Inferior parietal cortex (tissue), 1 donor: Measurements from ENCODE around the gene EPHB2.

Experiments
- DNase-seq: peaks from one replicate; pipeline ENCODE4 v3.0.0-alpha.2; 2016; ENCODE audit errors: extremely low spot score

Gene EPHB2

DNA sequence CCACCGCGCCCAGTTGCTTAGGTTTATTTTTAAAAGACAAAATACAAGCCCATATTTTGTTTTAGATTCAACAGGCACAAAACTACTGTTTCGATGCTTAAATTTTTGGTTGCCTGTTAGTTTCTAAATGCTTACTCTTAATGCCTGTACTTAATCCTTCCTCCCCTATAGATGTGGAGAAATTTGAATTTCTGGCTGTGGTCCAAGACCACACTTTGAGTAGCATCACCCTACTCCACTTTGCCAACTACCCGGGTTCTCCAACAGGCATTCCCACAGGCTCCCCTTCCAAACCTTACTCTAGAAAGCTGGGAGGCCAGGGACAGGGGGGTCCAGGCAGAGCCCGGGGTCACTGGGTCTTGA lies 242.0 kb downstream of the EPHB2 start:
- DNase-seq, result no peak

DNA sequence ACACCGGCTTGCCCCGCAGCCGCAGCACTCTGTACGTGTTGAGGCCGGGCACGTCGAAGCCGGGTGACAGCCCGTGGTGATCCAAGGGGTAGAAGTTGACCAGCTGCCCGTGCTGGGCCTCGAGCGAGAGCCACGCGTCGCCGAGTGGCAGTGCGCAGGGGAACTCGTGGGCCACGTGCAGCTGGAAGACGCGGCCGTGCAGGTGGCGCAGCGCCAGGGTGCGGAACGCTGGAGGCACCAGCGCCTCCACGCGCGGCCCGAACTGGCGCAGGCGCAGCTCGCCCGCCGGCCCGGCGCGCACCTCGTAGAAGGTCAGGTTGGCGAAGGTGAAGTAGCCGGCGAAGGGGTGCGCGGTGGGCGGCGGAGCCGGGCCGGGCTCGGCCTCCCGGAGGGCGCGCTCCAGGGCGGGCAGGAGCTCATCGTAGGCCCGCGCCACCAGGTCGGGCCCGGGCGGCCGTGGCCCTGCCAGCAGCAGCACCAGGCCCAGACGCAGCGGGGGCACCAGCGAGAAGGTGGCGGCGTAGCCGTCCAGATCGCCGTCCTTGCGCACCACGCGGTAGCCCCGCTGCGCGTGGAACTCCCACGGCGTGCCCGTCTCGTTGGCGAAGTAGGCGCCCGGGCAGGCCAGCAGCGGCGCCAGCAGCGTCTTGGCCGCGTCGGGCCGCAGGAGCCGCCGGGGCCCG lies 242.6 kb downstream of the EPHB2 start:
- DNase-seq, result no peak

- no peak for DNase-seq
Observed at GRCh38 chr1:22953740-22954141, 243.1 kb downstream of the EPHB2 start.

DNA sequence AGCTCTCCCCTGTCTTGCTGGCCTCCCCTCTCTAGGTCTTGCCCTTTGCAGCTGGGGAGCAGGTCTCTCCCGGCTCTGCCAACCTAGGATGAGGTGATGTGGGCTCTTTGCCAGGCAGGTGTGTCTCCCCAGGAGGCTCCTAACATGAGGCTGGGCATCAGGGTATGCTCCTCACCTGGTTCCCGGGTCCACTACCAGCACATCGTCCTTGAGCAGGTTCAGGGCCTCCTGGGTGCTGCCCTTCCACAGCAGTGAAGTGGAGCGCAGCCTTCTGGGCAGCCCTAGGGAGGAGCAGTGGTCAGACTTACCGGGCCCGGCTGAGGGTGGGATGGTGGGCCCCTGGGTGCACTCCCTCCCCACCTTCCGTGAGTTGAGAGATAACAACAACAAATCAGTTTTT lies 244.5 kb downstream of the EPHB2 start:
- DNase-seq, result no peak

DNA sequence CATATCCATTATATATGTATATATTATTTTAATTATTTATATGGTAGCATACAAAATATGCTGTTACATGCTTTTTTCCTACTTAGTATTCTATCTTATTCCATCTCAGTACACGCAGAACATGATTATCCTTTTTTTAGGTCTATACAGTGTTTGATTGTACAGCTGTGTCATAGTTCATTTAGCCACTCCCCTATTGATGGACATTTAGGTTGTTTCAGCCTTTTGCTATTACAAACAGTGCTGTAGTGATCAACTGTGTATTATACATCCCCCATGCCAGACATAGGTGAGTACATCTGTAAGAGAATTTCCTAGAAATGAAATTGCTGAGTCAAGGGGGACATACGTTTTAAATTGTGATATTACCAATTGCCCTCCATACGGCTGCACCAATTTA lies 246.4 kb downstream of the EPHB2 start:
- DNase-seq, result no peak

DNA sequence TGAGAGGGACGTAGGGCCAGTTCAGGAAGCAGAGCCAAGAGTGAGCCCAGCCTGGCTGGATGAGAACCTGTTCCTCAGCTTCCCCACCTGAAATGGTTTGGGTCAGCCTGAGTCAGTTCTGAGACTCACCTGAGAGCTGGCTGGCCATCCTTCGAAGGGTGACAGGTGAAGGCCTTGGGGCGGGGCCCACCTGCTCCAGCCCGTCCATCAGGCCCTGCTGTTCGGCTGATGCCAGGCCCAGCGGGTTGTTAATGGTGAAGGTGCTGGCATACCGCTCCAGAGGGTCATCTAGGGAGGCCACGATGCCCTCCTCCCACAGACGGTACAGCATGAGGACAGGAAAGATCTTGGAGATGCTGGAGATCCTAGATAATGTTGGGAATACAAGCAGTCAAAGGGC lies 247.9 kb downstream of the EPHB2 start:
- no peak for DNase-seq

DNA sequence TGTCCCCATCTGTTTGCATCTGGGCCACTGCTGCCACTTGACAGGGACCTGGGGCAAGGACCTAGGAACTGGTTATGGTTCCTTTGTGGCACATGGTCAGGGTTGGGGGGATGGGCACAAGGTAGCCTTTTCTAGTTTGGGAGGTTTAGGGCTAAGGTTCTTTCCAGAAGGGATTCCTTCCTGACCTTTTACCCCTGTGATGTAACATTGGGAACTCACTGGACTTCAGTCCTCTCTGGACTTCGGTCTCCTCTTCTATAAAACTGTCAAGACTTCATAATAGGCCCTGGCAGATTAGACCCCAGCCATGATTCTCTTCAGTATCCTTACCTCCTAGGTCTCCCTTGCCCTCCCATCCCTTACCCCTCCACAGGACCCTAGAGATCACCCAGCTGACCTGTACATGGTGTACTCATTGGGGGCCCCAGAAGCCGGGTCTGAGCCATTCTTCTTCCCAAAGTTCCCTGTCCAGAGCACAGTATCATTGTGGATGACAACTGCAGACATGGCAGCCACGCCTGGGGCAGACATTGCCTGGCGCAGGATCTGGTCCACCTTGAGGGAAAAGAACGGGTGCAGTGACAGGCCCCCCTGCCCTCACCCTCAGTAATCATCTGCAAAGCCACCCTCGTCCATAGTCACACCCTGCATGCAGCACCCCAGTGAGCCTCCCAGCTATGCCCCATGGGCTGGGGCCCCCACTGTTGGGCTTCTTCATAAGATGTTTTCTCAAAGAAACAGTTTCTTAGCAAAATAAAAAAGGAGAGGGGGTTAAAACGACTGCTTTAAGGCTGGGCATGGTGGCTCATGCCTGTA lies 249.1 kb downstream of the EPHB2 start:
- no peak for DNase-seq

DNA sequence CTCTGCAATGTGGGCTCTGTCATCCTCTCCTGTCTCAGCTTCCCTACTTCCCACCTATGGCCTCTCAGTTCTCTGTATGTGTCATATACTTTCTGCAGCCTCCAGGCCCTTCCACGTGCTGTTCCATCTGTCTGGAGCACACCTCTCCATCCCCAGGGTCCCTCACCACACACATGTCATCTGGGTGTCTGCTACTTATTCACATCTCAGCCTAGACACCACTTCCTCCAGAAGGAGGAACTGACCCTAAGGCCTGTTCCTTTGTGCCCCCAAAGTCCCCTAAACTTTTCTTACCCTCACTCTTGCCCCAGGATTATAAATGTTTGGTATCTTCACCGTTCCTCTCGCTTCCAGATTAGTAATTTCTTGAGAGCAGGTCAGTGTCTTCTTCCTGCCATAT lies 251.9 kb downstream of the EPHB2 start:
- no peak for DNase-seq

DNA sequence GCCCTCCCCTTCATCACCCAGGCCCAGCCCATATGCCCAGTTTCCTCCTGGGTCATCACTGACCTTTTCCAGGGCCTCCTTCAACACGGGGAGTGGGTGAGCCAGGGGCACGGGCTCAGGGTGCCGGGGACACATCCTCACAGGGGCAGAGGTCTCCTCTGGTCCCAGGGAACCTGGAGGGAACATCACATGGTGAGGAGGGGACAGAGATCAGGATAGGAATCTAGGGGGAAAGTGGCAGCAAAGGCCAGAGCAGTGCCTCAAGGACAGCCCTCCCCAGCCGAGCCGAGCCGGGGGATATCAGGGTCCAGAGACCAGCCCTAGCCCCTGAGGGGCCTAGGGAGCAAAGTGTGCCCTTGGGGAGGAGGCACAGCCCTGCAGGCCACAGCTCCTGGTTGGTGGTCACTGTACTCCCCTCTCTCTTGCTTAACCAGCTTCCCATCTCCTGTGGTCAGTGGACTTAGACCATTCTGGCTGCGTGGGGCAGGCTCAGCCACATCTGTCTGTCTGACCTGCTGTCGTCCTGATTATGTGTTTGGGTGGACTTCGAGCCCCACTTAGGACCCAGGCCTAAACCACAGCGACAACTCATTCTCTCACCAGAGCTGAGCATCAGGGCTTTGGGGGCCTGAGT lies 252.5 kb downstream of the EPHB2 start:
- DNase-seq, result no peak

DNA sequence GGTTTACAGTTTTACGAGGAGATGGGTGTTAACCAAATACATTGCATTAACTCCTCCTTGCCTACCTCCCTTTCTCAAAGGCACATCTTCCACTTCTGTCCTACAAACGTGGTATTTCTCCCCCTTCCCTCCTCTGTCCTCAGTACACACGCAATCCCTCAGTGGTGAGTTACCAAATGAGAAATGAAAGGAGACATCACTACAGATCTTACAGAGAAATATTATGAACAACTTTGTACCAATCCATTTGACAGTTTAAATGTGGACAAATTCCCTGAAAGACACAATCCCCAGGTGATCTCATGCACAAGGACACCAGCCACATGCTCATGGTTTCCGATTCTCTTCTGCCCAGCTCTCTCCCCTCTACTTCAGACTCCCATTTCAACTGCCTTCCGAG lies 255.7 kb downstream of the EPHB2 start:
- DNase-seq, result no peak

DNA sequence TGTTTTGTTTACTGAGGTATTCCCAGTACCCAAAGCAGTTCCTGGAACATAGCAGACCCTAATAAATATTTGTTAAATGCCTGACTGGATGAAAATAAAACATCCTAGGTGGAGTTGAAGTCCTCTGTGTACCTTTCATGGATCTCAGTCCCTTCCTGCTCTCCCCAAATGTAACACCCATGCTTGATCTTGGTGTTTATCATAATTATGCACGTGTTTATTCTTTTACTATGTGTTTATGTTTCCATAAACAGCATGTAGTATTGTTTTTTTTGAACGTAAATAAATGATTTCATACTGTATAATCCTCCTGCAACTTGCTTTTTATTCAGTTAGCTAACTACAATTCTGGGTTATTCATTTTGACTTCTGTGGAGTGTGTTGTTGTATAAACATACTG lies 257.2 kb downstream of the EPHB2 start:
- no peak for DNase-seq

DNA sequence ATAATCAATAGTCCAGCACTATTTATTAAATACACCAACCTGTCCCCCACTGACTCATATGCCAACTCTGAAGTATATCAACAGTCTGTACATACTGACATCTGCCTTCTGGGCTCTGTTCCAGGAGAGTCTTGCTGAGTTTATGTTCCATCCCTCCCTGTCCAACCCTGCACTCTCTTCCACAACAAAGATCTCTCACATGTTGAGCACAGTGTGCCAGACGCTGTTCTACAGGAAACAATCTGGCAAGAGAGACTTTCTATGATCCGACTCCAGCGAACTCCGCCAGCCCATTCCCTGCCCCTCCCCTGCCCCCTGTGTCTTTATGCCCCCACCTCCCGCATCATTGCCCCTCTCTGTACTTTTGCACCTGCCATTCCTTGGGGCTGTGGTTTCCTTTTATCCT lies 258.7 kb downstream of the EPHB2 start:
- no peak for DNase-seq

DNA sequence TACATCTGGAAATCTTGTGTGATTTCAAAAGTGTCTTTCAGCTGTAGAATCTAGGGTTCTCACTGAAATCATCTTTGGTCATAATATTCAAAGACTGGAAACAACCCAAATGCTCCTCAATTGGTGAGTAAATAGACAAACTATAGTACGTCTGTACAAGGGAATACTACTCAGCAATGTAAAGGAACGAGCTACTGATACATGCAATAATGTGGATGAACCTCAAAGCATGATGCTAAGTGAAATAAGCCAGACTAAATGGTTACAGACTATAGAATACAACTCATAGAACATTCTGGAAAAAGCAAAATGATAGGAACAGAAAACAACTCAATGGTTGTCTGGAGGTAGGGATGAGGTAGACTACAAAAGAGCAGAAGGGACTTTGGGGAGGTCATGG lies 259.5 kb downstream of the EPHB2 start:
- no peak for DNase-seq
